ENCODE measurements around the gene RAB3A.

GRCh38 chr19:18219911-18220631 lies 16.2 kb upstream of the RAB3A start:
- TF ChIP-seq CTCF (IDR thresholded peaks at IDR 0.05; ENCODE audit: low read depth, low read length) (no peak), EZH2phosphoT487 (IDR thresholded peaks at IDR 0.05; ENCODE audit: low read depth) (no peak)
